ENCODE measurements around the gene ICAM1. TPM values are rescaled to one million over a fixed set of nuclear protein-coding genes. Genes with fewer than 3 reads are reported as not detected.

ICAM1 gene
- total RNA-seq, 2 donors from 2014 or later = 8.9 to 25.1 TPM

- 92% methylated on average over 15 of the region's 32 CpGs for WGBS
- Histone ChIP-seq H3K27ac (no peak overlapping the region), H3K4me1 (replicated peaks) (no peaks in the 10 kb centered on the region), H3K27me3 (replicated peaks; ENCODE audit: insufficient read depth) (no peaks in the 10 kb centered on the region), H3K36me3 (peaks cover 21 to 43% of the 10 kb centered on the region in 2 donors), H3K4me3 (no peak overlapping the region), H3K9me3 (no peaks in the 10 kb centered on the region)
- DNase-seq (ENCODE audit: low spot score) = no peak
- TF ChIP-seq POLR2AphosphoS5 (IDR thresholded peaks at IDR 0.05) (no peak), POLR2A (IDR thresholded peaks at IDR 0.05) (no peak), CTCF (IDR thresholded peaks at IDR 0.05) (no peak)
- intact Hi-C loops (cut with DNase I) = no loop called here
Observed at GRCh38 chr19:10320602-10321416, 49.9 kb downstream of the ICAM1 start.

GRCh38 chr19:10321417-10321797 is 50.5 kb downstream of the ICAM1 start:
- DNase-seq (ENCODE audit: low spot score) = no peak
- WGBS = 86% methylated on average over 9 of the region's 11 CpGs

GRCh38 chr19:10321874-10322835 is 51.2 kb downstream of the ICAM1 start:
- DNase-seq (ENCODE audit: low spot score) = no peak
- H3K4me3 ChIP-seq = no peak overlapping the region
- H3K4me1 ChIP-seq (replicated peaks) = no peaks in the 10 kb centered on the region

More at GRCh38 chr19:10321417-10321797, 50.5 kb downstream of the ICAM1 start:
- intact Hi-C loops (cut with DNase I) = no loop called here
- H3K36me3 ChIP-seq = peaks cover 21 to 49% of the 10 kb centered on the region in 2 donors
- H3K4me1 ChIP-seq (replicated peaks) = no peaks in the 10 kb centered on the region
- H3K9me3 ChIP-seq = no peaks in the 10 kb centered on the region
- TF ChIP-seq POLR2AphosphoS5 (IDR thresholded peaks at IDR 0.05) = no peak
- TF ChIP-seq CTCF (IDR thresholded peaks at IDR 0.05) = no peak
- no peak for TF ChIP-seq POLR2A (IDR thresholded peaks at IDR 0.05)
- no peak overlapping the region for H3K4me3 ChIP-seq
- H3K27ac ChIP-seq = no peak overlapping the region
- H3K27me3 ChIP-seq (replicated peaks; ENCODE audit: insufficient read depth) = no peaks in the 10 kb centered on the region

DNA sequence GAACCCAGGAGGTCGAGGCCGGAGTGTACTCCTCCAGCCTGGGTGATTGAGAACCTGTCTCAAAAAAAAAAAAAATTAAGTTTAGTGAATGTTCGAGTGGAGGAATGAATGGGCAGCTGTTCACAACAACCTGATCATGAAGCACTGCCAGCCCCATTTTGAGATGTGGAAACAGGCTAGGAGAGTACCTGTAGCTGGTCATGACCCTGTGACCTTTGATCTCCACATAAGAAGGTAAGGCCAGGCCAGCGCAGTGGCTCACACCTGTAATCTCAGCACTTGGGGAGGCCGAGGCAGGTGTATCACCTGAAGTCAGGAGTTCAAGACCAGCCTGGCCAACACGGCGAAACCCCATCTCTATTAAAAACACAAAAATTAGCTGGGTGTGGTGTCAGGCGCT is 54.8 kb downstream of the ICAM1 start:
- intact Hi-C loops (cut with DNase I) = no loop called here
- Histone ChIP-seq H3K27me3 (replicated peaks; ENCODE audit: insufficient read depth) (no peaks in the 10 kb centered on the region), H3K4me1 (replicated peaks) (no peaks in the 10 kb centered on the region), H3K36me3 (peaks cover 15 to 65% of the 10 kb centered on the region in 2 donors), H3K9me3 (no peaks in the 10 kb centered on the region), H3K4me3 (no peak overlapping the region), H3K27ac (no peak overlapping the region)
- no peak for DNase-seq (ENCODE audit: low spot score)
- 94% methylated on average over 8 of the region's 8 CpGs for whole genome bisulfite sequencing
- TF ChIP-seq CTCF (IDR thresholded peaks at IDR 0.05) (no peak), POLR2A (IDR thresholded peaks at IDR 0.05) (no peak), POLR2AphosphoS5 (IDR thresholded peaks at IDR 0.05) (no peak)

More at GRCh38 chr19:10321874-10322835, 51.2 kb downstream of the ICAM1 start:
- WGBS = 94% methylated on average over 19 of the region's 19 CpGs
- intact Hi-C loops (cut with DNase I) = no loop called here
- TF ChIP-seq POLR2A (IDR thresholded peaks at IDR 0.05) (no peak), POLR2AphosphoS5 (IDR thresholded peaks at IDR 0.05) (no peak), CTCF (IDR thresholded peaks at IDR 0.05) (no peak)
- peaks cover 26 to 50% of the 10 kb centered on the region in 2 donors for H3K36me3 ChIP-seq
- H3K27me3 ChIP-seq (replicated peaks; ENCODE audit: insufficient read depth) = no peaks in the 10 kb centered on the region
- no peak overlapping the region for H3K27ac ChIP-seq
- H3K9me3 ChIP-seq = no peaks in the 10 kb centered on the region

All from prostate gland (tissue), 2 donors.